Measurements from ENCODE around the gene HSPA1L.

The HSPA1L gene

DNA sequence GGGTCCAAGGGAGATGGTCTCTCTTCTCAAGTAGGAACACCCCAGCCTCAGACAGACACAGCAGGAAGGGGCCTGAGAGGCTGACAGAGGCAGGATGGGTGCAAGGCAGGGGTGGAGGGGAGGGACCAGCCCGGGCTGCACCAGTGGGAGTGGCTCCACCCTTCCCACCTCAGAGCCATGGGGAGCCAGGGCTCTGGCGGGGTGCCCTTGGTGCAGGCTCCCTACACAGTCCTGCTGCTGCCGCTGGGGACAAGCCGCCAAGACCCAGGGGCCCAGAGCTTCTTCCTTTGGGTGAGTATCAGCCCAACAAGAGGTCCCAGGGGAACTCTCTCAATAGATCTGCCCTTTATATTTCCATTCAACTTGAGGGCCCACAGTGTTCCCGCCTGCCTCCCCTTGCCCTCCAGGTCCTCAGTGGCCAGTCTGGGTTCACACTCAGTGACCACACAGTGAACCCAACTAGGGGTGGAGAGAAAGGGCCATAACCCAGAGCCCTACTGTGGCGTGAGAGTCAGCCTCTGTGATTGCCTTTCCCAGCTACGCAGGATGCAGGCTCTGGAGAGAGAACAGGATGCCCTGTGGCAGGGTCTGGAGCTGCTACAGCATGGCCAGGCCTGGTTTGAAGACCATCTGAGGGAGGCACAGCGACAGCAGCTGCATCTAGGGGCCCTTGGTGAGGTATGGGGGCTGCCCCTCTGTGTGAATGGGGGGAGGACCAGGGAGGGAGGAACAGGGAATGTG lies 52.0 kb downstream of the HSPA1L start:
- FAIRE-seq, result no peak

GRCh38 chr6:31762356-31762755 lies 52.7 kb downstream of the HSPA1L start, which contains the start of gene SAPCD1:
SAPCD1 (plus strand) TSS chr6:31762656; CDS start chr6:31763055, 399 bp downstream.
- FAIRE-seq, result no peak

DNA sequence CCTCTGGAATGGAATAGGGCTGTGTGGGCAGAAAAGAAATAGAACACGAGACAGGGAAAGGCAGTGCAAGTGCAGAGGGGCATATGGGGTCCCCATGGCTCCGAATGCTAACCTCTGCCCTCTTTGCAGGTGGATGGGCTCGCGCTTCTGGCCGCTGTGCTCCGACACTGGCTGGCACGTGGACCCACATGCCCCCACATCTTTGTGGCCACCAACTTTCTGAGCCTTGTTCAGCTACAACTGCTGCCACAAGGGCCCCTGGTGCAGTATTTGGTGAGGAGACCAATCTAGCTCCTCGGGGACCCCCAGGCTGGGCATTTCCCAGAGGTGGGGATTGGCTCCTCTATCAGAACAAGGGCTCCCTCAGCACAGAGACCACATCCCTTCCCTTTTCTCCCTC lies 53.7 kb downstream of the HSPA1L start:
- FAIRE-seq, result no peak

GRCh38 chr6:31760790-31761189 lies 54.3 kb downstream of the HSPA1L start:
- FAIRE-seq, result no peak

Measured in endometrium (tissue), 2 donors.